Subcutaneous abdominal adipose tissue (tissue), 5 donors: ENCODE results near the gene CD7.

Experiments
- H3K27ac ChIP-seq: one replicate; pipeline ENCODE4 v1.7.0; 2013; ENCODE audit warnings: low read depth, mild to moderate bottlenecking, inconsistent platforms, low read length, moderate library complexity
- H3K27me3 ChIP-seq, 5 donors: one replicate each; pipeline ENCODE4 v1.7.0; 2013; ENCODE audit warnings: low read length in 5 of 5, inconsistent platforms in 1 of 5; ENCODE audit not compliant: control insufficient read depth in 5 of 5, insufficient read depth in 4 of 5
- H3K36me3 ChIP-seq, 5 donors: one replicate each; pipeline ENCODE4 v1.7.0; 2013; ENCODE audit warnings: low read length in 5 of 5; ENCODE audit not compliant: control insufficient read depth in 5 of 5, insufficient read depth in 5 of 5
- H3K4me1 ChIP-seq, 5 donors: one replicate each; pipeline ENCODE4 v1.7.0; 2013; ENCODE audit warnings: low read length in 5 of 5, mild to moderate bottlenecking in 3 of 5, moderate library complexity in 1 of 5; ENCODE audit not compliant: control insufficient read depth in 5 of 5, insufficient read depth in 5 of 5
- H3K4me3 ChIP-seq, 5 donors: one replicate each; pipeline ENCODE4 v1.7.0; 2013; ENCODE audit warnings: low read length in 5 of 5, low read depth in 1 of 5
- H3K9ac ChIP-seq, 5 donors: one replicate each; pipeline ENCODE4 v1.7.0; 2013; ENCODE audit warnings: low read length in 5 of 5, mild to moderate bottlenecking in 4 of 5, moderate library complexity in 3 of 5
- H3K9me3 ChIP-seq, 5 donors: one replicate each; pipeline ENCODE4 v1.7.0; 2013; ENCODE audit warnings: low read length in 5 of 5; ENCODE audit not compliant: control insufficient read depth in 5 of 5
- donor health status: healthy.
- donor health status: healthy.
- donor health status: healthy.
- donor health status: healthy.
- donor health status: healthy.

Gene CD7

DNA sequence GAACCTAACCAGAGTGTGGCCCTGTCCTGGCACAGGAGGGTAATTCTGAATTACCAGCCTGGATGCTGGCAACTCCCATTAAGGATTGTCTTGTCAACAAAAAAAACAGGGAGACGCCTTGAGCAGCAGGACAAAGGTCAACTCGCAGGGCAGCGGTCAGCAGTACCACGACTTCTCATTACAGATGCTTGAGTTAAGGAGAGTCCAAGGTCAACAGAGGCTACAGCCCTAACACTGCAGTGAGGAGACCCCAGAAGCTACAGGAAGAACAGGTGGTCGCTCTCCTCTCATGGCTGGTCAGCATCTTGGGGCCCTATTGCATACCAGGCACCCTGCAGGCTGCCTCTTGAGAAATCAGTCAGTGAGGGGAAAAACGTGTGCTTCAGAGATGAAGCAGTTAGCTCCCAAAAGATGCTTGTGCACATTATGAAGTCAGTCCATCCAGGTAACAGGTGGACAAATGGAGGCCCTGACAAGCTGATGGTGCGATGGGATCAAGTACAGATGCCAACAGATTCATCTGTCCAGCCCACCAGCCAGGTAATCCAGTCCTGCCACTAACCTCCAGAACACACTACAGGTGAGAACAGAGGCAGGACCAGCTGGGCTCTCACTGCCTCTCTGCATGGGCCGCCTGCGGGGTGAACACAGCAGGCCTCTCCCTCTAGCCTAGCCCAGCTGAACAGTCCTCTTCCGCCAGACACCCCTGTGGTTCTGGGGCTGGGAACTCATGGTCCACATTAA lies 48.1 kb downstream of the CD7 start:
- Histone ChIP-seq H3K36me3 (peaks cover 0 to 58% (median 41%) of the 10 kb centered on the region in 5 donors), H3K4me3 (no peak overlapping the region), H3K4me1 (peaks cover 20 to 74% (median 71%) of the 10 kb centered on the region in 5 donors), H3K9ac (no peak overlapping the region), H3K27ac (peak overlapping the region; percentile 37), H3K9me3 (no peaks in the 10 kb centered on the region), H3K27me3 (no peaks in the 10 kb centered on the region)

DNA sequence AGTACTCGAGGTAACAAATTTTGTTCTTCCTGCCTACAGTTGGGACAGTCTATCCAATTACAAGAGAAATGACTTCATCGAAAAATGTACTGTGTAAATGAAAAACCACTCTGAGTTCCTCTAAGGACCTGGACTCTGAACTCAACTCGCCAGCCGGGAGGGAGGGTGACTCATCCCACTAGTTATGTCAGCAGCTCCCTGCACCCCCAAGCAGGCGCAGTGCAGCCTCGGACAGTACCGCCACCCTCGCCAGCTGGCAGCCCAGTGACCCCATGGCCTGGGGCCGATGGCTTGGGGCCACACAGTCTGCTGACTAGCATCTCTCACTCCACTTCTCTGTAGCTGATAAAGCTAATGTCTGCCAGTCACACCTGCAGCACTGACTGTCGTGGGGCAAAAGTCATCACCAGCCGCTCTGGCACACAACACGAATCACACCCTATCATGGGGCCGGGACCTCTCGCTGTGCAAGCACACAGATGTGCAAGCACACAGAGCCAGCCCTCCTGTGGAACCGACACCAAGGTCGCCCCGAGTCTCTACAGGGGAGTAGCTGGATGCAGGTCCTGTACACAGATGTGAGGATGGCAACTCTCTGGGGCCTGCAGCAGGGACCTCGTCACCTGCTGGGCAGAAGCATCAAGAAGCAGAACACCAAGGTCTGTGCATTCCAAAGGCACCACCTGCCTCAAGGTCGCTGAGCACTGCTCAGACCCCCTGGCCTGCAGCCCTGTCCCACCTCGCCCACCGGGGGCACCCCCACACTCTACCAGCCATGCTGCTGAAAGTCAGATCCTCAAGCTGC lies 49.6 kb downstream of the CD7 start:
- no peaks in the 10 kb centered on the region for H3K9me3 ChIP-seq
- H3K36me3 ChIP-seq, result peaks cover 0 to 73% (median 56%) of the 10 kb centered on the region in 5 donors
- peak overlapping the region; percentile 25 to 54 (median 36) for H3K4me3 ChIP-seq
- H3K4me1 ChIP-seq, result peaks cover 20 to 68% (median 64%) of the 10 kb centered on the region in 5 donors
- H3K9ac ChIP-seq, result peak overlapping the region; percentile 8 to 85 (median 74)
- peak overlapping the region; percentile 90 for H3K27ac ChIP-seq
- no peaks in the 10 kb centered on the region for H3K27me3 ChIP-seq

DNA sequence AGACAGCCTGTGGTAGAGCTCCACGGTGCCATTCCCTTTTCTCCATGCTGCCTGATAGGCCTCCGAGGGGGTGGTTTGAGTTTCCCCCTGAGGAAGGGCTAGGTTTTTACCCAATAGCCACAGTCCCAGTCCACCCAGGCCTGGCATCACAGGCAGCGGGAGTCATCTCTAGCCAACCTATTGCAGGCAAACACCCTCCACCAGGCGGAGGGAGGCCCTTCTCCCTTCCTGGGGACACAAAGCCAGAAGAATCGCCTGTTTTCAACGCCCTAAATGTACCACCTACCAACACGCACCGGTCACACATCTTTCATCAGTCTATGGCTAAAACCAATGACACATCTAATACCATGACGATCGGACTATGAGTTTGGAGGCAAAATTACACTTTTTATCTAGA lies 51.3 kb downstream of the CD7 start:
- Histone ChIP-seq H3K9me3 (no peaks in the 10 kb centered on the region), H3K27me3 (no peaks in the 10 kb centered on the region), H3K4me3 (no peak overlapping the region), H3K27ac (peak overlapping the region; percentile 90), H3K9ac (peak overlapping the region in 1 of 5 donors; percentile 42), H3K36me3 (peaks cover 2 to 82% (median 65%) of the 10 kb centered on the region in 5 donors), H3K4me1 (peaks cover 13 to 55% (median 49%) of the 10 kb centered on the region in 5 donors)
